ENCODE results near the gene CFAP65.

The CFAP65 gene

DNA sequence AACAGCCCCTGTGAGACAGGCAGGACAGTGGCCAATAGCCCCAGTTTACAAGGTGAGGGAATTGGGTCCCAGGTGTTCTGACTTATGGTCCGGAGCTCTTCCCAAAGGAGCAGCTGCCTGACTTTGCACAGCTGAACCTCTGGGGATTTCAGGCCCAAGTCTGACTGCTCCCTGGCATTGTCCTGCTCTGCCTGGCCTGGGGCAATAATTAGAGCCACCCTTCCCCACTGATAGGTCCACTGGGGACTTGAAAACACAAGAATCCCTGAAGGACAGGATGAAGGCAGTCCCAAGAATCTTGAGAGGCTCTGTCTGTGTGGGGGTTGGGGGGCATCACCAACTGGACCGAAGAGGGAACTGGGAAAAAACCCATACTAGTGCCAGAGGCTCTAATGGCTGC is 52.7 kb downstream of the CFAP65 start:
- no peak for DNase-seq

DNA sequence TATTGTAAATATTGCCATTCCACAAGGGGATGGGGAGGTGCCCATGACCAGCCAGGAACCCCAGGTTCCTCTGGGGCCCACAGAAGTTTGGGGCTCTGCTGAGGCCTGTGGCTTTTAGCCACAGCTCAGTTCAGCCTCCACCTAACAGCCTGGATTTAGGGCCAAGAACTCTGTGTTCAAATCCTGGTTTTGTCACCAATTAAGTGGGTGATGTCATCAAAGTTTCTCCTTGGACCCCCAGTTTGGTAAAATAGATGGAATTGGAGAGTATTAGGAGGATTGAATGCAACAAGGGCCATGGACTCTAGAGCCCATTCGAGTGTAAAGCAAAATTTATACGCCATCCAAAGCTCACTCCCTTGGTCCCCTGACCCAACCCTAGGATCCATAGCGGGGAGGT is 53.2 kb downstream of the CFAP65 start:
- no peak for DNase-seq

DNA sequence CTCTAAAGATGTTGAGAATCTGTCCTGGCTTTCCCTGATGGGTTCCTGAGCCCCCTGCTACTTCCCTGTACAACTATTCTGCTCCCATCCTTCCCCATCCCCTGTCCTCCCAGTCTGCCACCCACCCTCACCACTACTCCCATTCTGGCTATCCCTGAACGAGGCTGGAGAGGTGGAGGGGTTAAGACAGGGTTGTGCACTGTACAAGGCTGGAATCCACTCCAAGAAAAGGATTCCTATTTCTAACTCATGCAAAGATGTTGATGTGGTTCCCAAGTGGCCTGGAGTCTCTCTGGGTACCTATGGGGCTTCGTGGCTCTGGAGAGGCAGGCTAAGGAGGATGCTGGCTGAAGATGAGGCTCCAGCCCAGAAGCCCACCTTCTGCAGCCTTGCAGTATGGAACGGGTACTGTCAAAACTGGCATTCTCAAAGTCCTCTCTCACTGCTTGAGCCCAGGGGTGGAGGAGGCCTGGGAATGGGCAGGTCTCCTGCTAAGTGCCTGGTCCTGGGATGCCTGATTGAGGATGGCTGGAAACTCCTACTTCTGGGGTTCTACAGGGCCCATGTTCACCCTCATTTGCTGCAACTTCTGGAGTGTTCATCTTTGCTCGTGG is 55.1 kb downstream of the CFAP65 start:
- no peak for DNase-seq

DNA sequence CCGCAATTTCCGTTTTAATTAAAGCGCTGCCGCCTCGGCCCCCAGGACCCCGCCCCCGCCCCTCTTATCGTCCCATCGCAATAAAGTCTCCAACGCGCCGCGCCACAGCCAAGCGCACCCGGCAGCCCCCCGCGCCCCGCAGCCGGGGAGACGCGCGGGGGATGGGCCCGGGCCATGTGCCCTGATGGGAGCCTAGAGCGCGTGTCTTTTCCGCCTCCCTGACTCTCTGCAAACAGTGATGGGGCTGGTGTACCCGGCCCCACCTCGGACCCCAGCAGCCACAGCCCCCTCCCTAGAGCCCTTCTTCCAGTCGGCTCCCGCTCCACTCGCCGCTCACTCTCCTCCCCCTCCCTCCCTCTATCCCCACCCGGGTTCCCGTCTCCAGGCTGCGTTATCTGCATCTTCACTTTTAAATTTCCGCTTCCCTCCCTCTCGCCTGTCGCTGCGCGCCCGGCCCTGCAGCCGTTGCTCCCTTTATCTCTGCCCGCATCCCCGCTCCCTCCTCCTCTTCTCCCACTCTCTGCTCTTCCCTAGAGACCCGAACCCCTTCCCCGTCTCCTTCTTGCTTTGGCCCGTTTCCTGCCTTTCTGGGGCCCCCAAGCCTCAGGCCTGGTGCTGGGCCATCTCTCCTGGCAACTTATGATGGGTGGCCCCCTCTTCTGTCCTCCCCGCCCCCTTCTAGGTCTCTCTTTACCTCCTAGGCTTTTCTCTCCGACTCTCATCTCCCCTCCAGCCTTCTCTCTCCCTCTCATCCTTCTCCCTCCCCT is 55.8 kb downstream of the CFAP65 start:
- no peak for DNase-seq

DNA sequence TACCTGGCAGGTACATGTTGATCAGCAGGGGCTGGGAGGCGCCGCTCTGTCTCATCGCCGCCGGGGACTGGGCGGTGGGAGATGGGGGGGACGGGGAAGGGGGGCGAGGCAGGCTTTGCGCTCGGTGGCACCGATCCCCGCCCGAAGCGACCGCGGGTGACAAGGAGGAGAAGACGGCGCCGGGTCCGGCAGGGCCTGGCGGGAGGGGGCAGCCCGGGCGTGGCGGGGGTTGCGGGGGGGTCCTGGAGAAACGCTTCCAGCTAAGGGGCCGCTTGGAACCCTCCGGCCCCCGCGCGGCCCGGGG is 56.3 kb downstream of the CFAP65 start, which contains the start of gene FEV:
FEV (minus strand) TSS at position 164 of the 304 bp plus-strand sequence; CDS start at position 55, 109 bp downstream.
- DNase-seq, result no peak

DNA sequence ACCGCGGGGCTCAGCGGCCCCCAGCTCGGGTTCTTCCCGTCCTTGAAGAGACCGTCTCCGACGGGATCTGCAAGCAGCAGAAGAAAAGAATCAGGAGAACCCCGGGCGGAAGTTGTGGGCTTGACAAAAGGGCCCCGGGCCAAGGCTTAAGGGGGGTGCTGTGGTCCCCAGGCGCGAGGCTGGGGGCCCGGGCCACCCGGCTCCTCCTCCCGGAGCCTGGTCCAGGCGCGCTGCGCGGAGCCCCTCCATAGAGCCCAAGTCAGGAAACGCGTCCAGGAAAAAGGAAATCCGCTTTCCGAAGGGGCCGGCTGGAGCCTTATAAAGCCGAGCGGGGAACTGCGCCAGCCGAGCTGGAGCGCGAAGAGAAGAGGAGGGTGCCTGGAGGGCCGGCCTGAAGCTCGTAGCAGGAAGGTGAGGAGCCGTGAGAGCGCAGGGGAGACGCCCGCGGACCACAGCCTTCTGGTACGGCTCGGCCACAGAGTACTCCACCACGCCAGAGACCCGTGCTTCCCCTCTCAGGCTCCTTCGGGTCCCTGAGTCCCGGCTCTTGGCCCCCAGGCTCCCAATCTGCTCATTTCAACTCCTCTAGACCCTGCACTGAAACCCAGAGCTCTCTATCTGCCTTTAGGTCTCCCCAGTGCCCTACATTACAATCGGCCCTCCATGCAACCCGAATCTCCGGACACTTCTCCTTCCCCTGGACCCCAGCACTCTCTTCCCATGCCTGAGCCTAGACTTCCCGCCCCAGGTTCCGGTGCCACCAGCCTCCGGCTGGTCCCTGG is 56.9 kb downstream of the CFAP65 start:
- DNase-seq, result no peak

DNA sequence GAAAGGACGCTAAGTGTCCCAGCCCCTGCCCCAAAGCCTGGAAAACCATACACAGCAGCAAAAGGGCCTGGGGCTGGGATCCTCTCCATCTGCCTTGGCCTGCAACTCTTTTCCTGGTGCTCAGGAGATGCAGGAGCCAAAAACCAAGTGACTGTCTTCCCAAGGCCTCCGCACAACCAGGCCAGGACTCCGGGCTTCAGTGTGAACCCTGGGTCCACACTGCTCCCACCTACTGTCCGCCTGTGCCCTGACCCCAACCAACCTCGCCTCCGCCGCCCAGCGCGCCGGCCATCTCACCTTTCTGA is 57.4 kb downstream of the CFAP65 start:
- no peak for DNase-seq

DNA sequence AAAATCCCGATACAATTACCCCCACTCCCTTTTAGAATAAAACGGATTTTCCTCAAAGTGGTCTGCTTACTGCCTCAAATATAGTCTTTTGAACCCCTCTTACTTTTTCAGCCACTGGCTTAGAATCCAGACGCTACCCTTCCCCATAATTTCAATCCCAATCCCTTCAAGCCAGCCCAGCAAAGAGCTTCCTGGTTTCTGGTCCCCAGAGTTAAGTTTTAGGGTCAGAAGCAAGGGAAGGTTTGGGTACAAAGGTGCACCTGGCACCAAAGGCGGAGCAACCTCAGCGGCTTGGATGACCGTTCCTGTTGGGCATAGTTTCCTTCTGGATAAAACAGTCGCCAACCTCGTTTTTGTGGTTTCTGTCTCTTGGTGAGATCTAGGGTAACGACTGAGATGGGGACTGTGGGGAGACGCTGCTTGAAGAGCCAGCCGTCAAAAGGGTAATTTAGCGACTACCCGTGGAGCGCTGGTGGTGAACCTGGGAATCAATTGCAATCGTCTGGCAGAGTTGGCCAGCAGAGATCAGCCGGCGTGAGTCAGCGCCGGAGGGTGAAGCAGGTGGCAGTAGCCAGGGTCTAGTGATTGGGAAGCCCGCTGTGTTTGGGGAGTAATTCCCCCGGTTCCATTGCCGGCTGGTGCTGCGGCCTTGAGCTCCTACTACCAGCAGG is 57.9 kb downstream of the CFAP65 start:
- no peak for DNase-seq

DNA sequence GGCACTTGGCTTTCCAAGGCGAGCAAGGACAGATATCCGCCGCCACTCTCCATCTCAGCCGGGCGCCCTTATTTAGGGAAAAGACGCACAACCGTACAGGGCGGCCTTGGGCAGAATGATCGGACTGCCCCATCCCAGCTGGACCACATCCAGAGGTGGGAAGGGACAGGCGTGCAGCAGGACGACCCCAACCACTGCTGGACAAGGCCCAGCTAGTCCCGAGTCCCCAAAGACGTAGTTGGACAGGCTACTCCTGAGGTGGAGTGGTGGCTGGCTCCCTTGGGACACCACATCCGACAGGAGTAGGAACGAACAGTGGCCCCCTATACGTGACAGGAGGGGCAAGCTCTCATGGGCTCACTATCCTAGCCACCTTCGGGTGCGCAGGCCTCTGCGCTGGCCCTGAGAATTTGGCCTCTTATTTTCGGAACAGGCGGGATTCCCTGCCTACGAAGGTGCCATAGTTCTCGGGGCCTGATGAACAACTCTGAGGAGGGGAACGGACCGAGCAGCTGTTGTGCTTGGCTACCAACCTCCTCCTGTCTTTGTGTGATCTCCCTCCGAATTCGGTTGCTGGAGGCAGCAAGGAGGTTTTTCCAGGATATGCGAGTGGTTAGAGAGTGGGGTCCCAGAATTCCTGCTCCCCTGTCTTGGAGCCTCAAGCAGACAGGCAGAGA is 58.6 kb downstream of the CFAP65 start:
- DNase-seq, result no peak

DNA sequence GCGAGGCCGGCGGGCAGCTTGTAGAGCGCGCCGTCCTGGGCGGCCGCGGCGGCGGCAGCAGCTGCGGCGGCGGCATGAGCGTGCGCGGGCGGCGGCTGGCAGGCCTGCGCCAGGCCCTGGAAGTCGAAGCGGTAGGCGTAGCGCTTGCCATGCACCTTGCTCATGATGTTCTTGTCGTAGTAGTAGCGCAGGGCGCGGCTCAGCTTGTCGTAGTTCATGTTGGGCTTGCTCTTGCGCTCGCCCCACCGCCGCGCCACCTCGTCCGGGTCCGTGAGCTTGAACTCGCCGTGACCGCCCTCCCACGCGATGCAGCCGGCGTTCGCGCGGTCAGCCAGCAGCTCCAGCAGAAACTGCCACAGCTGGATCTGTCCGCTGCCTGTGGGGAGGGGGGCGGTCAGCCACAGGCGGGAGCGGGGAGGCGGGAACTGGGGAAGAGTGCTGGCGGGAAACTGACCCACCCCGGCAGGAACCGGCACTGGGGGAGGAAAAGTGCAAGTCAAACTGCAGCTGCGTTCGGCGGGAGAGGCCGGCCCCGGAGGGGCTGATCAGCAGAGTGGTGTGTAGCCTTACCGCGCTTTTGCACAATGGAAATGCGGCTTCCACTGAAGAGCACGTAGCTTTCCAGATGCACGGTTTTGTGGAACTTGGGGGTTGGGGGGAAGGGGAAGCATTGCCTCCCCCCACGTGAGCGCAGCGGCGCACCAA is 59.3 kb downstream of the CFAP65 start:
- DNase-seq, result peak in 1 of 5 experiments; percentile 60

DNA sequence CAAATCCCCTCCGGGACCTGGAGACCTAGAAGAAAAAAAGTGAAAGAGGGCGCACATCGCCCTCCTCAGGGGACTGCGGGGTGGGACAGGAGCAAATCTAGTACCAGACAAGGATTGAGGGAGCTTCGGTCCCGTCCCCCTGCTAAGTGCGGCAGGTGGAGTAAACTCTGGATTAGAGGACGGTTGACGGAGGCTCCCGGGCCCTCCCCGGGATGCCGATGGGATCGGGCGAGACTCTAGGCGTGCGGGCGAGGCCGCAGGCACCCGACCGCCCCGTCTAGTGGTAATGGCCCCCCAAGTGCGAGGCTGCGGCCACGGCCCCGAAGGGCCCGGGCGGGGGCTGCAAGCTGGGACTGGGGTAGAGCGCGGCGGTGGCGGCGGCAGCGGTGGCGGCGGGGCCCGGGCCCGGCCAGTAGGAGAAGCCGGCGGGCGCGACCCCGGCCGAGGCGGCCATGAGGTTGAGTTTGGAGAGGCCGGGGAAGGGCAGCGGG is 59.9 kb downstream of the CFAP65 start:
- DNase-seq, result no peak

DNA sequence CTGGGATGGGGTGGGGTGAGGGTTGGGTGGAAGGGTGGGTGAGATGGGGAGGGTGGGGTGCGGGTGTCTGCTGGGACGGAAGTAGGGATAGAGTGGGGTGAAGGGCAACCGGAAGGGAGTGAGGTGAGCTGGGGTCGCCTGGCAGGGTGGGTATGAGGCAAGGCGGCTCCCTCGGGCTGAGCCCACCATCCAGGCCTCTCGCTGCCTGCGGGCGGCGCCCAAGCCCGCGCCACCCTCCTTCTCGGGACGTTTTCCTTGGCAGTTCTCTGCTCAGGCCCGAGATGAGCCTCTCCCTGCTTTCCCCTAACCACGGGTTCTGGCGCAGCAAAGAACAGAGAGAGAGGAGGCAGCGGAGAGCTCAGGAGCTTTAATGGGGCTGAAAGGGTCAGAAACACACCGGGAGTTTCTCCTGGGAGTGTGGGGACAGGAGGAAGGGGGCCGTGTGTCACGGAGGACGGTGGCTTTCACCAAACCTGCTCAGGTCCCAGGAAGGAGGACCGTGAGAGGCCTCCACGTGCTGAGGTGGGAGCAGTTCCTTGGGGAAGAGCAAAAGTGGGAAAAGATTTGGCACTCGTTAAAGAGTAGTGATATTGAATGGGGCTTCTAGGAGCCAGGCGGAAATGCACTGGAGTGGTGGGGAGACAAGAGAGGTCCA is 60.5 kb downstream of the CFAP65 start:
- no peak for DNase-seq

DNA sequence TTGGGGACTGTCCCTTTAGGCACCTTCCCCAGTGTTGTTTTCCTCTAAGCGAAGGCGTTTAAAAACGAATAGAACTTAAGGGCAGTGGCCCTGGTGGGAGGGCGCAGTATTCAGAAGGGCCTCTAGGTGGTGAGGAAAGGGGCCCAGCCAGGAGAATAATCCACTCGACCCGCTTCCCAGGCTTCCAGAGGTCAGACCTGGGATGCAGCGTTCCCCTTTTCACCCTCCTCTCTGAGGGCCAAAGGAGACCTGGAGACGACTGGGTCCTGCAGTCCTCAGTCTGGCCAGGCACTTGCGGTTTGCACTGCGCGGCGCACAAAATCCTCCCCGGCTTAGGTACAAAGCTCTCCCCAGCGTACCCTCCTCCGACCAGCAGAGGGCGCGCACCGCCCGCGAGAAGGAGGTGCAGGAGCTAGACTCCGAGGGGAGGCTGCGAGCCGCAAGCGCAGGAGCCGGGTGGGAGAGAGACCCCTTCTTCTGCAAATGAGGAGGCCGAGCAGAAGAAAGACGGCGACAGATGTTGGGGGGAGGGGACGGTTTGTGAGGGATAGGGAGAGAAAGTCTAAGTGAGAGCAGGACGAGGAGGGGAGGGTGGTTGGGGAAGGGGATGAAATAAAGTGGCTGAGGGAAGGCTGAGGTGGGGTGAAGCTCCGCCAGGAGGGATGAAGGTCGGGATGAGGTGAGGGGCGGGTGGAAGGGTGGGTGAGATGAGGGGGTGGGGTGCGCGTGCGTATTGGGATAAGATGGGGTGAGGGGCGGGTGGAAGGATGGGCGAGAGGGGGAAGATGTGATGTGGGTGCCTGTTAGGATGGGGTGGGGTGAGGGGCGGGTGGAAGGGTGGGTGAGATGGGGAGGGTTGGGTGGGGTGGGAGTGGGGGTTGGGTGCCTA is 61.2 kb downstream of the CFAP65 start:
- peak; percentile 62 to 82 (median 74) for DNase-seq

DNA sequence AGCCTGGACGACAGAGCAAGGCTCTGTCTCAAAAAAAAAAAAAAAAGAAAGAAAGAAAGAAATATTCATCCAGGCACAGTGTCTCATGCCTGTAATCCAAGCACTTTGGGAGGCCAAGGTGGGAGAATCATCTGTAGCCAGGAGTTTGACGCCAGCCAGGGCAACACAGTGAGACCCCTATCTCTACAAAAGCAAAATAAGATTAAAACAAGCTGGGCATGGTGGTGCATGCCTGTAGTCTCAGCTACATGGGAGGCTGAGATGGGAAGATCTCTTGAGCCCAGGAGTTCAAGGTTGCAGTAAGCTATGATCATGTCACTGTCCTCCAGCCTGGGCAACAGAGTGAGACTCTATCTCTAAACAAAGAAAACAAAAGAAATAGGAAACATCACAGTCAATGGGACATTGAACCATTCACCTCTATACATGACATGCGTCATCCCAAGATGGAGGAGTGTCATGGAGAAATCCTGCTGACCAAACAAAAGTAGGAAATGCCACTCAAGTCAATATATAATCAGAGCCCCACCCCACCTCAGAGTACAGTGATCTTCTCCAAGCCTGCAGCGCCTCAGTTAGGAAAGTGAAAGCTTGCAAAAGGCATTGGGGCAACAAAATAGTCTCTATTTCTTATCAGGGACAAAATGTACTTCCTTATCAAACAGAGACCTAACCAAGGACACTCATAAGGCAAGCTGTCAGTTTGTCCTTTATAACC is 66.1 kb downstream of the CFAP65 start:
- DNase-seq, result no peak

DNA sequence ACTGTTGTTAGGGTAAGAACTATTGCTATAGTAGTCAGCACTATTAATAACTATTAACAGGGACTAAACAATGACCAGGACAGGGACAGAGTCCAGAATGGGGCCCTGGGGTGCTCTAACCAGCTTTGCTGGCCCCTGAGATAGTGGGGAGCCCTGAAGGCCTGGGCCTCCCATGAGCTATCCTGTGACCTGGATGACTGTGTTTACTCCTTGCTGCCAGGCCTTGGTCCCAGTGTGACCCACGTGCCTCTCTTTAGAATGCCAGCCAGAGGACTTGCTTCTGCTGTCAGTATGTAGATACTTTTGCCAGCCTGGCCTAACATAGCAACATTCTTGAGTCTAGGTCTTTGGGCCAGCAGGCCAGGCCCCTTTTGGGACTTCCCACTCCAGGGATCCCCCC is 70.4 kb downstream of the CFAP65 start:
- DNase-seq, result no peak

DNA sequence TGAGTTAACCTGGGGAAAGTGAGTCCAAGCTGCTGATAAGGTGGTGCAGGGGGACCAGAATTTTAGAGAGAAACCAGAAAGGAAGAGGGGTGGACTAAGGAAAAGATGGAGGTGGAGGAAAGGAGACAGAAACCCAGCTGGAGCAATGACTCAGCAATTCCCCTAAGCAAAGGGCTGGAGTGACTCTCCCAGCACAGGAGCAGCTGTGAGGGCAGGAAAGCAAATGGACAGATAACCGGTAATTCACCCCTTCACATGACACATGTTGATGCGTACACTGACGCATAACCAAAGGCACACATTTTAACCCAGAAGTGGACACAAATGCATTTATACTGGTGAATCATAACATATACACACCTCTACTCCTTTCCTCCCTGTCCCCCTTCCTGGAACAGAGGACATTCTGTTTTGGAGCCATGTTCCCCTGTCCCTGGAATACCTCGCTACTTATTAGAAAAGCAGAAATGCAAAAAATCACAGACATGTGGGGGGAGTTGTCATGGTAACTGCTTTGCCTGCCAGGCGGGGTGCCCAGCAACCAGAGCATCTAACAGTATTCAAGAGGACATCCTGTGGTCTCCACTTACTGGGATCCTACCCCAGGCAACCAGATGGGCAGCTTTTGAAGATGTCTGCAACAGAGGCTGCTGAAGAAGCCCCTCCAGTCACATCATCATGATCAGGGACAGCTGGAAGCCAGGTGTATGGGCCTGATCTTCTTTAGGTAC is 77.1 kb downstream of the CFAP65 start:
- DNase-seq, result no peak

DNA sequence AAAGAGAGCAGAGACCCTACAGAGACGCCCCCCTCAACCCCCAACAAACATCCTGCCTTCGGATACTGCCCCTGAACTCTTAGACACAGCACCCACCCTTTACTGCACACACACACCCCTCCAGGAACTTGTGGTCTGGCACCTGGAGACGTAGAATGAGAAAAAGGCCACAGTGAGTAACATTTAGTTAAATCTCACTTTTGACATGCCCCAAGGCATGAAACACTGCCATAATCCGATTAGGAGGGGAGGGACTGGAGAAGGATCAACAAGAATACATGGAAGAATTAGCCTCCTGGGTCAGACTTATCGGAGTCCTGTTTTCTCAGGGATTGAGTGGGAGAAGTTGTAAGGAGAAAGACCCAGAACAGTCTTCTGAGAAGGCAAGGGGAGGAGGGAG is 77.7 kb downstream of the CFAP65 start:
- DNase-seq, result no peak

DNA sequence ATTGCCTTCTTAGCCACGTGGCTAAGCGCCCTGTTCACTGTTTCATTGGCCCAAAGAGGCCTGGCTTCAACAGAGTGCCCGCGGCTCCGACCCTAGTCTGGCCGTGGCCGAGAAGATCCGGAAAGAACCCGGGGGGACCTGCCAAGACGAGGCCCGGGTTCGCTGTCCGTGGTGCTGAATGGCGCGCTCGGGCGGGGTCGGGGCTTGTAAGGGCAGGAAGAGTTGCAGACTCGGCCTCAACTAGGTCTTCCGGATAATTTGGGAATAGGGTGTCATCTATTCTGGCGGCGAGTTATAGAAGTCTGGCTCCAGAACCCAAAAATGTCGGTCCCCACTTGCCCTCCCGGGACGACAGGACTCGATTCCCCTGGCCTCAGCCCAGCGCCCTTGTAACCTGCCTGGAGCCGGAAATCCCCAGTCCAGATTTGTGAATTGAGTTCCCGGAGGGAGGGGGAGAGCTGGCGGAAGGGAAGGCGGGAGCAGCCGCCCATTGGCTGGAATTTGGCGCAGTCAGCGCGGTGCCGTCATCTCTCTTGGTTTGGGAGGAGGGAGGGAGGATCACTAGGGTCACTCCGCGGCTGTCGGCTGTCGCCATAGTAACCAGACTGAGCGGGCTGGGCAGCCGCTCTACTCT is 78.3 kb downstream of the CFAP65 start:
- peak in 4 of 5 experiments; percentile 15 to 40 (median 38) for DNase-seq
